Ovary (tissue), 9 donors: ENCODE data around the gene RALGPS1. TPM values are rescaled to one million over a fixed set of nuclear protein-coding genes. Genes with fewer than 3 reads are reported as not detected.

Experiments used
- DNase-seq, 5 donors: peaks; one replicate each; pipeline ENCODE4 v3.0.0-alpha.2; 2019 to 2020
- H3K27ac ChIP-seq, 2 donors: fragments of 200-600 bp; one replicate each; pipeline versions ENCODE4 v1.5.1 to v1.8.0; 2019 to 2022
- H3K27me3 ChIP-seq: fragments of 200-600 bp; one replicate; pipeline ENCODE4 v1.8.0; 2022
- H3K36me3 ChIP-seq: fragments of 200-600 bp; sonication (generic); one replicate; pipeline ENCODE4 v1.5.1; 2019
- H3K4me1 ChIP-seq: one replicate; pipeline ENCODE4 v1.8.1; 2013; ENCODE audit warnings: mild to moderate bottlenecking, moderate library complexity; ENCODE audit not compliant: insufficient read depth
- H3K4me3 ChIP-seq: fragments of 200-600 bp; sonication (generic); one replicate; pipeline ENCODE4 v1.5.1; 2017
- H3K9me3 ChIP-seq, 2 donors: fragments of 200-600 bp in 1 of 2; sonication (generic) in 1 of 2; one replicate each; pipeline versions ENCODE4 v1.5.1 to v1.8.1; 2013 to 2019; ENCODE audit warnings: mild to moderate bottlenecking in 1 of 2, moderate library complexity in 1 of 2
- CTCF ChIP-seq, 3 donors: fragments of 450-650 bp in 2 of 3; fragments of 200-600 bp in 1 of 3; IDR thresholded peaks; one replicate each; pipeline versions ENCODE4 v1.5.1 to v1.8.0; 2016 to 2022; ENCODE audit warnings: antibody characterized with exemption in 3 of 3, mild to moderate bottlenecking in 1 of 3
- EP300 ChIP-seq: sonication (generic); formaldehyde crosslinking; IDR thresholded peaks from one replicate; pipeline ENCODE4 v1.6.1; 2017; ENCODE audit warnings: antibody characterized with exemption
- POLR2A ChIP-seq: fragments of 450-650 bp; IDR thresholded peaks from one replicate; pipeline ENCODE4 v1.6.1; 2017; ENCODE audit warnings: antibody characterized with exemption, mild to moderate bottlenecking, moderate library complexity
- WGBS, 3 donors: extraction: QIAGEN DNeasy Blood & Tissue Kit in 1 of 3; methylation state at CpG; one replicate each; pipeline versions ENCODE4 v1.1.5 to v1.1.7; 2013 to 2017; 5-methylcytosine and 5-hydroxymethylcytosine counted together
- intact Hi-C, 4 donors: fragments of 100-400 bp; cut with DNase I; formaldehyde crosslinking; loops; one replicate each; pipeline versions ENCODE4 v1.11.0 to v1.15.1; 2022 to 2023
- polyA plus RNA-seq, 2 donors: library from polyadenylated mRNA; stranded (reverse); fragments of 200-250 nt in 1 of 2; fragments of 350-450 nt in 1 of 2; fragmentation: Illumina TruSeq in 1 of 2; extraction: RNeasy Lipid Tissue Mini Kit (QIAGEN cat#74804) in 1 of 2; gene quantifications; one replicate each; pipeline ENCODE4 v1.2.3, GENCODE V29; 2013 to 2014
- total RNA-seq, 7 donors: library from RNA; depleted of rRNA in 2 of 7; stranded (reverse); fragments of >200 nt in 2 of 7; fragmentation: NEBNext Ultra II Directional in 3 of 7; extraction: Animal tissue kit (Norgen Biotek cat#: 25700) in 3 of 7; gene quantifications; one replicate each; pipeline versions ENCODE4 v1.1.0 to v1.2.4, GENCODE V29; 2016 to 2023
- donor health status: DM: no; HTN: no; CAD: no; lungs with moderate emphysema.
- donor health status: DM: no; HTN: no; CAD: no.
- donor health status: Bipolar disorder and iron deficiency.
- donor health status: DM: yes; HTN: yes; CAD: no.
- donor health status: DM: no; HTN: no; CAD: no.
- donor health status: DM: yes; HTN: yes; CAD: no.

Gene RALGPS1
- total and polyA plus RNA-seq, 9 donors = 2.3 to 13.1 (median 6.9) TPM

DNA sequence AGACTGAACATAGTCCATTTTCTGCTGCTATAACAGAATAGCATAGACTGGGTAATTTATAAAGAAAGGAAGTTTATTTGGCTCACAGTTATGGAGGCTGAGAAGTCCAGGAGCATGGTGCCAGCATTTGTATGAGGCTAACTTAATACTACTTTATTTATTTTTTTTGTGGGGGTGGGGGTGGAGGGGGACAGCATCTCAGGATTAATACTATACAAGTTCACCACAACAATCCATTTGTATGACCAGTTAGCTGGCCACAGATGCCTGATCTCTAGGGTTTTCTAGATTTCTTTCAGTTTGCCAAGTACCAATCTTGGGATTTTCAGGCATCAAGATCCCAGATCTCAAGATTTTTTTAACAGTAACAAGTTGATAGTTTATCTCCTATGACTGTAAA lies 187.6 kb downstream of the RALGPS1 start:
- Histone ChIP-seq H3K4me3 (no peak overlapping the region), H3K27me3 (no peaks in the 10 kb centered on the region), H3K9me3 (no peaks in the 10 kb centered on the region), H3K36me3 (no peaks in the 10 kb centered on the region), H3K4me1 (peaks cover 5% of the 10 kb centered on the region), H3K27ac (no peak overlapping the region)
- DNase-seq = no peak
- intact Hi-C loops = no loop called here
- TF ChIP-seq EP300 = no peak
- TF ChIP-seq CTCF (IDR thresholded peaks at IDR 0.05) = no peak
- TF ChIP-seq POLR2A = no peak

DNA sequence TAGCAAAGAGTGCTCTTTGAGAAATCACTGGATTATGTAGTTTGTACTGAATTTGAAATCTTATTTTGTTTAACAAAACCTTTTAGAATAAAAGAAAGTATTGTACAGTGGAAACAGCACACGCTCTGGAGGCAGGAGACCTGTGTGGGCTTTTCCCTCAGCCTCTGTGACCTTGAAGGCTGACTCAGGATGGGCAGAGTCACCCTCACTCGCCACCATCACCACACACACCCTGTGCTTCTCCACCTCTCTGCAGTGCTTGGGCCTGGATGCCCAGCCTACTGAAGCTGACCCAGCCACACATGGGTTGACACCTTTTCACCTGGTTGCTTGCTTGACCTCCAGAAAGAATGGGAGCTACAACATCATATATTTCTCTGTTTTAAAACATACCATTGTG lies 188.2 kb downstream of the RALGPS1 start:
- no peak overlapping the region for H3K27ac ChIP-seq
- no peaks in the 10 kb centered on the region for H3K9me3 ChIP-seq
- no peaks in the 10 kb centered on the region for H3K27me3 ChIP-seq
- H3K36me3 ChIP-seq = no peaks in the 10 kb centered on the region
- no peak for DNase-seq
- peaks cover 5% of the 10 kb centered on the region for H3K4me1 ChIP-seq
- intact Hi-C loops = no loop called here
- WGBS, 3 donors = 75 to 86% (median 81%) methylated on average over 2 of the region's 2 CpGs
- no peak for TF ChIP-seq CTCF (IDR thresholded peaks at IDR 0.05)
- TF ChIP-seq POLR2A = no peak
- TF ChIP-seq EP300 = no peak
- H3K4me3 ChIP-seq = no peak overlapping the region

- Histone ChIP-seq H3K36me3 (no peaks in the 10 kb centered on the region), H3K27ac (no peak overlapping the region), H3K9me3 (no peaks in the 10 kb centered on the region), H3K4me3 (no peak overlapping the region), H3K27me3 (no peaks in the 10 kb centered on the region), H3K4me1 (peaks cover 5% of the 10 kb centered on the region)
- TF ChIP-seq POLR2A (no peak), EP300 (no peak), CTCF (IDR thresholded peaks at IDR 0.05) (no peak)
- 63 to 69% (median 67%) methylated on average over 7 of the region's 7 CpGs for WGBS, 3 donors
- intact Hi-C loops = no loop called here
- no peak for DNase-seq
Observed at GRCh38 chr9:127104581-127105311, 190.2 kb downstream of the RALGPS1 start.

- no peak overlapping the region for H3K27ac ChIP-seq
- peaks cover 5% of the 10 kb centered on the region for H3K4me1 ChIP-seq
- no peaks in the 10 kb centered on the region for H3K27me3 ChIP-seq
- no peak for DNase-seq
- no peaks in the 10 kb centered on the region for H3K36me3 ChIP-seq
- TF ChIP-seq POLR2A (no peak), EP300 (no peak), CTCF (IDR thresholded peaks at IDR 0.05) (no peak)
- intact Hi-C loops = no loop called here
- 72 to 77% (median 74%) methylated on average over 7 of the region's 7 CpGs for WGBS, 3 donors
- no peaks in the 10 kb centered on the region for H3K9me3 ChIP-seq
- no peak overlapping the region for H3K4me3 ChIP-seq
Observed at GRCh38 chr9:127105805-127106465, 191.4 kb downstream of the RALGPS1 start.
